ENCODE results near the gene ZBTB16. TPM values are rescaled to one million over a fixed set of nuclear protein-coding genes. Genes with fewer than 3 reads are reported as not detected.

The ZBTB16 gene
- total and polyA plus RNA-seq, 12 donors = 18.3 to 108 (median 54.6) TPM

DNA sequence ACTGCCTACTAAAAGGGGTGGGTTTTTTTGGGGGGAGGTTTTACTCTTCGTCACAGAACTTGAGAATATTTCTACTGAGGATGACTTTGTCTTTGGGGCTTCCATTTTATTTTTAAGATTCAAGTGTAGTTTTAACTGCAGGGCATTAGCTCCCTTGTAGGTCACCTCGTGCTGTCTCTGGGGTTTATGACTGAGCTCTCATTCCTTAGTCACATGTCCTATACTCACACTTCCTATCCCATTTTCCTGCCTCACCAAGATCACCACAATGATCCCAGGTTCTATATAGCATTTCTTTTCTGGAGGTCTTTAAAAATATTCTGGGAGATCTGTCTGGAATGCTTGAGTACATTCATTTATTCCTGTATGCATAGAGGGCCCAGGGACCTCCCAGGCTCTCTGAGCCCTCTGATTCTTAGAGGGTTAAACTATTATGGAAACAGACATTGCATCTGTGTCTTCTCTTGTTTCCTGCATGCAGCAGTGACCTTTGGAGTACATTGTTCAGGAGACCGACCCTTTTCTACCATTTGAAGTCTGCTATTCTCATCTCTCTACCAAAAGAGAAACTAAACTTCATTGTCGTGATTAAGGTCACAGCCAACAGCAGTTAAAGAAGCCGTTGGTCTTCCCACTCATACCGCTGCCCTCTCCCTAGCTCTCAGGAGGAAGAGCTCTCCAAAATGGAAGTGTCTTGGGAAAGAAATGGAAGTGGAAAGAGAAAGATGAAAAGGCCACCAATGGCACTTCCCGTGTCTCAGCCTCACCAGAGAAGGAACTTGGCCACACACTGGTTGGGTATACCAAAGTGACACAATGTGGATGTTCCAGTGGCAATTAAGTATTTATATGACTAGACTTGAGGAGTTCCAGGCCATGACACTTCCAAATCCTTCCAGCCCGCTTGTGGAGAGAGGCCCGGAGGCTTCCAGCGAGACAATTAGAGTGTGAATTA lies 77.5 kb downstream of the ZBTB16 start:
- no peak for DNase-seq
- H3K4me1 ChIP-seq = peaks cover 62 to 100% (median 98%) of the 10 kb centered on the region in 9 donors
- TF ChIP-seq, protein P1, sequence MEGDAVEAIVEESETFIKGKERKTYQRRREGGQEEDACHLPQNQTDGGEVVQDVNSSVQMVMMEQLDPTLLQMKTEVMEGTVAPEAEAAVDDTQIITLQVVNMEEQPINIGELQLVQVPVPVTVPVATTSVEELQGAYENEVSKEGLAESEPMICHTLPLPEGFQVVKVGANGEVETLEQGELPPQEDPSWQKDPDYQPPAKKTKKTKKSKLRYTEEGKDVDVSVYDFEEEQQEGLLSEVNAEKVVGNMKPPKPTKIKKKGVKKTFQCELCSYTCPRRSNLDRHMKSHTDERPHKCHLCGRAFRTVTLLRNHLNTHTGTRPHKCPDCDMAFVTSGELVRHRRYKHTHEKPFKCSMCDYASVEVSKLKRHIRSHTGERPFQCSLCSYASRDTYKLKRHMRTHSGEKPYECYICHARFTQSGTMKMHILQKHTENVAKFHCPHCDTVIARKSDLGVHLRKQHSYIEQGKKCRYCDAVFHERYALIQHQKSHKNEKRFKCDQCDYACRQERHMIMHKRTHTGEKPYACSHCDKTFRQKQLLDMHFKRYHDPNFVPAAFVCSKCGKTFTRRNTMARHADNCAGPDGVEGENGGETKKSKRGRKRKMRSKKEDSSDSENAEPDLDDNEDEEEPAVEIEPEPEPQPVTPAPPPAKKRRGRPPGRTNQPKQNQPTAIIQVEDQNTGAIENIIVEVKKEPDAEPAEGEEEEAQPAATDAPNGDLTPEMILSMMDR (IDR thresholded peaks at IDR 0.05) = no peak
- peaks cover 0 to 5% (median 0%) of the 10 kb centered on the region in 9 donors for H3K36me3 ChIP-seq
- peak in 4 of 8 donors; percentile 0 to 30 (median 22) for ATAC-seq
- intact Hi-C loops (cut with DNase I) = loop anchor here in 1 of 10 donors (10.0 kb wide), 1 partner anchor 72 kb away; no protein-coding TSS in a partner anchor
- WGBS, 2 donors = 55 to 56% methylated on average over 10 of the region's 10 CpGs
- H3K9me3 ChIP-seq = no peaks in the 10 kb centered on the region
- H3K27ac ChIP-seq = peak overlapping the region in 9 of 10 donors; percentile 33 to 82 (median 68)
- H3K4me3 ChIP-seq = peak overlapping the region in 2 of 10 donors; percentile 4 to 11
- no peaks in the 10 kb centered on the region for H3K27me3 ChIP-seq

DNA sequence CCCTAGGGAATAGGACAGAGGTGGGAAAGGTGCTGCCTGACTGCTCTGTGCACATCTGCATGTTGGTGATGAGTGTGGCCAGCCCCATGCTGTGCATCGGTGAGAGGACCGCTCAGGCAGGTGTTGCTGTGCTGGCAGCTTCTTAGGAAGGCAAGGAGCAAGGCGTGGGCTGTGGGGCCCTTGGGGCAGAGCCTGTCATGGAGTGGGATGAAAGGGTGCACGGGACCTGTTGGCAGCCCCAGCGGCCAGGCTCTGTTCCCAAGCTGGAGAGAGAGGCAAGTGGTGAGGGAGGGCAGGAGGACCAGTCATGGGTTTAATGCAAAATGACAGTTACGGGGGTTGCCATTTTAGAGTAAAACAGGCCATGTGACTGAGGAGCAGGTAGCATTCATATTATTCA lies 78.3 kb downstream of the ZBTB16 start:
- Histone ChIP-seq H3K4me1 (peaks cover 53 to 100% (median 98%) of the 10 kb centered on the region in 9 donors), H3K9me3 (no peaks in the 10 kb centered on the region), H3K27me3 (no peaks in the 10 kb centered on the region), H3K27ac (peak overlapping the region in 9 of 10 donors; percentile 33 to 82 (median 68)), H3K36me3 (peaks cover 0 to 5% (median 0%) of the 10 kb centered on the region in 9 donors), H3K4me3 (no peak overlapping the region)
- no peak for DNase-seq
- TF ChIP-seq, protein P1 (IDR thresholded peaks at IDR 0.05) = no peak
- peak in 4 of 8 donors; percentile 16 to 49 (median 34) for ATAC-seq
- intact Hi-C loops (cut with DNase I) = loop anchor here in 1 of 10 donors (10.0 kb wide), 1 partner anchor 73 kb away; no protein-coding TSS in a partner anchor
- 57 to 75% methylated on average over 6 of the region's 6 CpGs for WGBS, 2 donors

DNA sequence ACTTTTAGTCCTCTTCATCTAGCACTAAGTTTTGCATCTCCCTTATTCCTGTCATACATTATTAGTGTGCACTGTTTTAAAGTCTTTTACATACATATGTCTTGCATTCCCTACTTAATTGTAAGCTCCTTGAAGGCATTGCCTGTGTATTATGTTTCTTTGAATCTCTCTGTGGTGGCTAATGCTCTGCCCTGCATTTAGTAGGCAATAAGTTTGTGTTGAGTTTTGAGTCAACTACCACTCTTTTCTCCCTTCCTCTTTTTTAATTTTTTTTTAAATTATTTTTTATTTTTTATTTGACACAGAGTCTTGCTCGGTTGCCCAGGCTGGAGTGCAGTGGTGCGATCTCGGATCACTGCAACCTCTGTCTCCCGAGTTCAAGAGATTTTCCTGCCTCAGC lies 78.9 kb downstream of the ZBTB16 start:
- Histone ChIP-seq H3K27me3 (no peaks in the 10 kb centered on the region), H3K36me3 (peaks cover 0 to 5% (median 0%) of the 10 kb centered on the region in 9 donors), H3K27ac (peak overlapping the region in 9 of 10 donors; percentile 25 to 82 (median 73)), H3K4me1 (peaks cover 51 to 100% (median 97%) of the 10 kb centered on the region in 9 donors), H3K9me3 (no peaks in the 10 kb centered on the region), H3K4me3 (no peak overlapping the region)
- intact Hi-C loops (cut with DNase I) = loop anchor here in 1 of 10 donors (10.0 kb wide), 1 partner anchor 74 kb away; no protein-coding TSS in a partner anchor
- WGBS, 2 donors = 90 to 98% methylated on average over 4 of the region's 4 CpGs
- TF ChIP-seq, protein P1 (IDR thresholded peaks at IDR 0.05) = no peak
- no peak for ATAC-seq
- no peak for DNase-seq

DNA sequence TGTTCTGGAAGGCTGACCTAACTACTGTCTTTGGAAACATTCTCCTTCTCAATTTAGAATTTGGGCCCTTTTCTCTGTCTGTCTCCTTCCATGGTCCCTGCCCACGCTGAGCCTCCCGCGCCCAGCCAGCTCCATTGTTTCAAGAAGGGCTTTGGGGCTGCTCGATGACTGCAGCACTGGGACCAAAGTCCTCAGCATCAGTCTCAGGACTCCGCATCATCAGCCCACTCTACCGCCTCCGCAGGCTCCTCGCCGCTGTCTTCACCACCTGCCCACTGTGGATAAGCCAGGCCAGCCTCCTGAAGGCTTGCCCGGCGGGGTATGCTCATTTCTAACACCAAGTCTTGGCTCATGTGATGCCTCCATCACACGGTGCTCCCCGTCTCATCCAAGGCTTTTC lies 81.3 kb downstream of the ZBTB16 start:
- intact Hi-C loops (cut with DNase I) = no loop called here
- 82 to 88% methylated on average over 13 of the region's 13 CpGs for WGBS, 2 donors
- peak overlapping the region in 2 of 10 donors; percentile 47 to 74 for H3K27ac ChIP-seq
- H3K9me3 ChIP-seq = no peaks in the 10 kb centered on the region
- peaks cover 48 to 99% (median 96%) of the 10 kb centered on the region in 9 donors for H3K4me1 ChIP-seq
- DNase-seq (no peak), ATAC-seq (no peak)
- TF ChIP-seq, protein P1 (IDR thresholded peaks at IDR 0.05) = no peak
- no peaks in the 10 kb centered on the region for H3K27me3 ChIP-seq
- H3K36me3 ChIP-seq = peaks cover 0 to 5% (median 0%) of the 10 kb centered on the region in 9 donors
- no peak overlapping the region for H3K4me3 ChIP-seq

Measured in heart right ventricle (tissue), 16 donors.